Ramos (cell line): ENCODE results near the gene ZFYVE1.
"Not testable (repeated sequence)": the region's sequence is repeated elsewhere in the genome, so short reads cannot be mapped to it uniquely, and the experiment has no call there.

Experiments used
- in situ Hi-C: fragments of 300-500 bp; cut with MboI; formaldehyde crosslinking; loops from one replicate; pipeline ENCODE4 v1.14.3; 2022; ENCODE audit warnings: low sequenced_read_pairs; ENCODE audit not compliant: unreplicated experiment

The ZFYVE1 gene

GRCh38 chr14:73026845-73027542, at the start of gene ZFYVE1:
TSS of gene ZFYVE1 (minus strand) at chr14:73027106. CDS start at chr14:73024508, 2,598 bp downstream.
- in situ Hi-C loops = no loop called here

GRCh38 chr14:73069585-73069984, 42.7 kb upstream of the ZFYVE1 start:
- in situ Hi-C loops = no loop called here

GRCh38 chr14:73058922-73059673, 32.2 kb upstream of the ZFYVE1 start:
- in situ Hi-C loops = no loop called here

GRCh38 chr14:73058224-73058921, 31.5 kb upstream of the ZFYVE1 start, which contains the start of gene RBM25:
TSS of gene RBM25 (plus strand) at chr14:73058534. CDS start at chr14:73071642, 13,108 bp downstream.
- in situ Hi-C loops = no loop called here

GRCh38 chr14:73057944-73058223, 31.0 kb upstream of the ZFYVE1 start:
- in situ Hi-C loops = no loop called here

GRCh38 chr14:73055251-73055650, 28.3 kb upstream of the ZFYVE1 start:
- in situ Hi-C loops = no loop called here

GRCh38 chr14:73049428-73049827, 22.5 kb upstream of the ZFYVE1 start:
- in situ Hi-C loops = no loop called here

GRCh38 chr14:73047808-73048207, 20.9 kb upstream of the ZFYVE1 start:
- in situ Hi-C loops = no loop called here

- in situ Hi-C loops = not testable (repeated sequence)
Measured at GRCh38 chr14:73036706-73037450, 10.0 kb upstream of the ZFYVE1 start.

GRCh38 chr14:73027984-73028383, 1.1 kb upstream of the ZFYVE1 start:
- in situ Hi-C loops = no loop called here

- in situ Hi-C loops = no loop called here
Measured at GRCh38 chr14:73027546-73027945, 640 bp upstream of the ZFYVE1 start.

GRCh38 chr14:73026243-73026844, 562 bp downstream of the ZFYVE1 start:
- in situ Hi-C loops = no loop called here

- in situ Hi-C loops = no loop called here
Measured at GRCh38 chr14:73025544-73025943, 1.4 kb downstream of the ZFYVE1 start.

- in situ Hi-C loops = no loop called here
Measured at GRCh38 chr14:73022051-73022450, 4.9 kb downstream of the ZFYVE1 start.

- in situ Hi-C loops = not testable (repeated sequence)
Measured at GRCh38 chr14:73016011-73016410, 10.9 kb downstream of the ZFYVE1 start.

- in situ Hi-C loops = not testable (repeated sequence)
Measured at GRCh38 chr14:73015552-73015951, 11.4 kb downstream of the ZFYVE1 start.

- in situ Hi-C loops = no loop called here
Measured at GRCh38 chr14:73014105-73014504, 12.8 kb downstream of the ZFYVE1 start.

- in situ Hi-C loops = not testable (repeated sequence)
Measured at GRCh38 chr14:73011189-73011588, 15.7 kb downstream of the ZFYVE1 start.

- in situ Hi-C loops = no loop called here
Measured at GRCh38 chr14:73008501-73008900, 18.4 kb downstream of the ZFYVE1 start.

GRCh38 chr14:73007835-73008234, 19.1 kb downstream of the ZFYVE1 start:
- in situ Hi-C loops = no loop called here
